ENCODE results near the gene POLR3GL.

GRCh38 chr1:146020058-146021049 lies 55.9 kb downstream of the POLR3GL start:
- TF ChIP-seq CTCF (IDR thresholded peaks at IDR 0.05) = no peak
- TF ChIP-seq POLR2A (IDR thresholded peaks at IDR 0.05) = no peak

All from breast epithelium (tissue), 3 donors.